HG02759 (cell line): ENCODE data around the gene C19orf25.

Source experiments
- ATAC-seq: cut with Tn5 transposase; IDR thresholded peaks from one replicate; pipeline ENCODE4 v1.9.1; 2021; ENCODE audit warnings: mild to moderate bottlenecking, moderate library complexity; ENCODE audit not compliant: unreplicated experiment

The C19orf25 gene

DNA sequence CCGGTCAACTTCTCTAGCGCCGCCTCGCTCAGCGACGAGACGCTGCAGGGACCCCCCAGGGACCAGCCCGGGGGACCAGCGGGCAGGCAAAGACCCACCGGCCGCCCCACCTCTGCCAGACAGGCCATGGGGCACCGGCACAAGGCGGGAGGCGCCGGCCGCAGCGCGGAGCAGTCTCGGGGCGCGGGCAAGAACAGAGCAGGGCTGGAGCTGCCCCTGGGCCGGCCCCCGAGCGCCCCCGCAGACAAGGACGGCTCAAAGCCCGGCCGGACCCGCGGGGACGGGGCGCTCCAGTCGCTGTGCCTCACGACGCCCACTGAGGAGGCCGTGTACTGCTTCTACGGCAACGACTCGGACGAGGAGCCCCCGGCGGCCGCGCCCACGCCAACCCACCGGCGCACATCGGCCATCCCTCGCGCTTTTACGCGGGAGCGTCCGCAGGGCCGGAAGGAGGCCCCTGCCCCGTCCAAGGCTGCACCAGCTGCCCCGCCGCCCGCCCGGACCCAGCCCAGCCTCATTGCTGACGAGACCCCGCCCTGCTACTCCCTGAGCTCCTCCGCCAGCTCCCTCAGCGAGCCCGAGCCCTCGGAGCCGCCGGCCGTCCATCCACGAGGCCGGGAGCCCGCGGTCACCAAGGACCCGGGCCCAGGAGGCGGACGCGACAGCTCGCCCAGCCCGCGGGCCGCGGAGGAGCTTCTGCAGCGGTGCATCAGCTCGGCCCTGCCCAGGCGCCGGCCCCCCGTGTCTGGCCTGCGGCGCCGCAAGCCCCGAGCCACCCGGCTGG lies 11.3 kb downstream of the C19orf25 start:
- ATAC-seq: no peak

DNA sequence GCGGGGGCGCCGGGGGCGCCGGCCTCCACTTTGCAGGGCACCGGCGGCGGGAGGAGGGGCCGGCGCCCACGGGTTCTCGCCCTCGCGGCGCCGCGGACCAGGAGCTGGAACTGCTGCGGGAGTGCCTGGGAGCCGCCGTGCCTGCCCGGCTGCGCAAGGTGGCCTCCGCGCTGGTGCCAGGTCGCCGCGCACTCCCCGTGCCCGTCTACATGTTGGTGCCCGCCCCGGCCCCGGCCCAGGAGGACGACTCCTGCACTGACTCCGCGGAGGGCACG lies 11.9 kb downstream of the C19orf25 start:
- no peak for ATAC-seq

DNA sequence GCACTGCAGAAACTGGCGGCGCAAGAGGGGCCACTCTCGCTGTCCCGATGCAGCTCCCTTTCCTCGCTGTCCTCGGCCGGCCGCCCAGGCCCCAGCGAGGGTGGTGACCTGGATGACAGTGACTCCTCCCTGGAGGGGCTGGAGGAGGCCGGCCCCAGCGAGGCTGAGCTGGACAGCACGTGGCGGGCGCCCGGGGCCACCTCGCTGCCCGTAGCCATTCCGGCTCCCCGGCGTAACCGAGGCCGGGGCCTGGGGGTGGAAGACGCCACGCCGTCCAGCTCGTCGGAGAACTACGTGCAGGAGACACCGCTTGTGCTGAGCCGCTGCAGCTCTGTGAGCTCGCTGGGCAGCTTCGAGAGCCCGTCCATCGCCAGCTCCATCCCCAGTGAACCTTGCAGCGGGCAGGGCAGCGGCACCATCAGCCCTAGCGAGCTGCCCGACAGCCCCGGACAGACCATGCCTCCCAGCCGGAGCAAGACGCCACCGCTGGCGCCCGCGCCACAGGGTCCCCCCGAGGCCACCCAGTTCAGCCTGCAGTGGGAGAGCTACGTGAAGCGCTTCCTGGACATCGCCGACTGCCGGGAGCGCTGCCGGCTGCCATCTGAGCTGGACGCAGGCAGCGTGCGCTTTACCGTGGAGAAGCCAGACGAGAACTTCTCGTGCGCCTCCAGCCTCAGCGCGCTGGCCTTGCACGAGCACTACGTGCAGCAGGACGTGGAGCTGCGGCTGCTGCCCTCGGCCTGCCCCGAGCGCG lies 12.4 kb downstream of the C19orf25 start:
- ATAC-seq: no peak

DNA sequence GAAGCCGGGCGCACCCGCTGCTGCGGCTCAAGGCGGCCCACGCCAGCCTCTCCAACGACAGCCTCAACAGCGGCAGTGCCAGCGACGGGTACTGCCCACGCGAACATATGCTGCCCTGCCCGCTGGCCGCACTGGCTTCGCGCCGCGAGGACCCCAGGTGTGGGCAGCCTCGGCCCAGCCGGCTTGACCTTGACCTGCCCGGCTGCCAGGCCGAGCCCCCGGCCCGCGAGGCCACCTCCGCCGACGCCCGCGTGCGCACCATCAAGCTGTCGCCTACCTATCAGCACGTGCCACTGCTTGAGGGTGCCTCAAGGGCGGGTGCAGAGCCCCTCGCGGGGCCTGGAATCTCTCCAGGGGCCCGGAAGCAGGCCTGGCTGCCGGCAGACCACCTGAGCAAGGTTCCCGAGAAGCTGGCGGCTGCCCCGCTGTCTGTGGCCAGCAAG lies 13.0 kb downstream of the C19orf25 start:
- no peak for ATAC-seq

GRCh38 chr19:1465191-1466016 lies 13.6 kb downstream of the C19orf25 start:
- no peak for ATAC-seq

DNA sequence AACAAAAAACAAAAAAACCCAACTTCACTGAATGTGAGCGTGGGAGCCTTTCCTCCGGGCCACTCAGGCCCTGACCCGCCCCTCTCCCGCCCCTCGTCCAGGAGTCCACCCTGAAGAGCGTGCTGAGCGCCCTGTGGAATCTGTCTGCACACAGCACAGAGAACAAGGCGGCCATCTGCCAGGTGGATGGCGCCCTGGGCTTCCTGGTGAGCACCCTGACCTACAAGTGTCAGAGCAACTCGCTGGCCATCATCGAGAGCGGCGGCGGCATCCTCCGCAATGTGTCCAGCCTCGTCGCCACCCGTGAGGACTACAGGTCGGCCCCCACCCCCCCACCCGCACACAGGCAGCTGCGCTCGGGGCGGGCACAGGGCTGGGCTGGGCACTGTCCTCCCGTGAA lies 17.2 kb downstream of the C19orf25 start:
- ATAC-seq: no peak

DNA sequence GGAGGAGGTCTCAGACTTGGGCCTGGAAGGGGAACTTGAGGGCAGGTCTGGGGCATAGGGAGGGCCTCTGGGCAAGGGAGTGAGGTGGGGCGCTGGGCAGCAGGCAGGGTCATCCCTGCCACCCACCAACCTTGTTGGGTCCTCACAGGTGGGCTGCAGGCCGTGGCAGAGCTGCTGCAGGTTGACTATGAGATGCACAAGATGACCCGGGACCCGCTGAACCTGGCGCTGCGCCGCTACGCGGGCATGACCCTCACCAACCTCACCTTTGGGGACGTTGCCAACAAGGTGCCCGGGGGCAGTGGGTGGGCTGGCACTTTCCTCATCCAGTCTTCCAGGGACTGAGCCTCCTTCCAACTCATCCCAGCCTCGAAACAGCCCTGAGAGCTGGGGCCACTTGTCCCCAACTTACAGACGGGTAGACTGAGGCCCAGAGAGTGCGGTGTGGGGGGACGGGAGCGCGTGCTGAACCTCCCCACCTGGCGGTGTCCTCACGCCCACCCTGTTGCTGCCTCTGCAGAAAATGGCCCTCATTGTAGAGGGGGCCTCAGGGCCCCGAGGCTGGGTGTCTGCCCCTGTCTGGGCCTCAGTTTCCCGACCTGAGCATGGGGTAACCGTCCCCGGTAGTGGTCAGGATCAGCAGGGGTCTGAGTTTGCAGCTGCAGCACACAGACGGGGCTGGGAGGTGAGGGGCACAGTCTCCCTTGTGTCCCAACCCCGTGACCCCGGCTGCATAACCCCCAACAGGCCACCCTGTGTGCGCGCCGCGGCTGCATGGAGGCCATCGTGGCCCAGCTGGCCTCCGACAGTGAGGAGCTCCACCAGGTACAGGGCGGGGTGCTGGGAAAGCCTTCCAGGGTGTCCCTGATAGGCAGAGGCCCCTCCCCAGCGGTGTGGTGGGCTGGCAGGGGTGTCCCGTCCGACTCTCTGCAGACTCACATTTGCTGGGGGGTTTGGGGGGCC lies 18.7 kb downstream of the C19orf25 start:
- no peak for ATAC-seq

DNA sequence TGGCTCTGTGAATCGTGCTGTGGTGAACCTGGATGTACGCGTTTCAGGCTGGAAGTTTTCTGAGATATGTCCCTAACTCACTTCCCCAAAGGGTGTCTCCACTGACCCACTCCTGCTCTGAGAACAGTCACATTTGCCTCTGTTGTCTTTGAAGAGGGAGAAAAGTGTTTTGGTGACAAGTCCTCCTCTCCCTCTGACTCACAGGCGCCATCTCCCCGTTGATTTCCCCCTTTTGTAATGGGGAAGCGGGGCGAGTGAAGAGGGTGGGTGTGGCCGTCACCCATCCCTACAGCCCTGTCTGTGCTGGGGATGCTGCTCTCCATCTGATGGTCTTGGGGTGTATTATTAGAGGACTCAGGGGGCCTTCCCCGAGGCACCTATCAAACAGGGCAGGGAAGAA lies 19.5 kb downstream of the C19orf25 start:
- ATAC-seq: no peak

DNA sequence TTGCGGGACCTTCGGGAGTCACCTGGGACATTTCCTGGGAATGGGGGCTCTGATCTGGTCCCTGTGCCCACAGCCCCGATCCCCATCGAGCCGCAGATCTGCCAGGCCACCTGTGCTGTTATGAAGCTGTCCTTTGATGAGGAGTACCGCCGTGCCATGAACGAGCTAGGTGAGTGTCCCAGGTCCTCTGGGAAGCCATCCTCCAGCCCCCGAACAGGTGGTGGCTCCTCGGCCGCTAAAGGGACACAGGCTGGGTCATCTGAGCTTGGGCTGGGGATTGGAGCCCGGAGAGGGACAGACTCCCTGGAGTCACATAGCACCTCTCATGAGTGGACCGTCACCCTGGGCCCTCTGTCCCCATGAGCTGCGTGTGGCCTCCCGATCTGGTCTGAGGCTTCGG lies 21.1 kb downstream of the C19orf25 start:
- ATAC-seq: no peak

- ATAC-seq: no peak
Observed at GRCh38 chr19:1457031-1457739, 21.8 kb downstream of the C19orf25 start.

- no peak for ATAC-seq
Observed at GRCh38 chr19:1456121-1456900, 22.7 kb downstream of the C19orf25 start.

- no peak for ATAC-seq
Observed at GRCh38 chr19:1455336-1456120, 23.5 kb downstream of the C19orf25 start.

DNA sequence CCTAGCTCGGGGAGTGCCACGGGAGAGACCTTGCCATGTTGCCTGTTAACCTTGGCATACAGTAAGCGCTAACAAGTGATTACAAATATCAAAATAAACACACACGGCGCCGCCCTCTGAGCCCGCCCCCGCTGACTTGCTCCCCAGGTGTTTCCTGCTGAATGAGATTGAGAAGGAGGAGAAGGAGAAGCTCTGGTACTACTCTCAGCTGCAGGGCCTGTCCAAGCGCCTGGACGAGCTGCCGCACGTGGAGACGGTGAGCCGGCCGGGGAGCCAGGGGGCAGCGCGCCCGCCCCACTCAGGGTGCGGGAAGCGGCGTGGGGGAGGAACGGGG lies 24.0 kb downstream of the C19orf25 start:
- no peak for ATAC-seq

GRCh38 chr19:1453525-1454364 lies 25.3 kb downstream of the C19orf25 start:
- ATAC-seq: no peak

GRCh38 chr19:1452802-1453524 lies 26.1 kb downstream of the C19orf25 start:
- ATAC-seq: no peak

- no peak for ATAC-seq
Observed at GRCh38 chr19:1451916-1452801, 26.9 kb downstream of the C19orf25 start.
